NT2/D1 (cell line): Measurements from ENCODE around the gene GBP1.

ENCODE experiments used
- SUZ12 ChIP-seq: IDR thresholded peaks from 2 replicates; pipeline ENCODE4 v1.6.1; 2011; ENCODE audit not compliant: insufficient read length, insufficient read depth; ENCODE audit errors: extremely low read depth
- ZNF274 ChIP-seq: IDR thresholded peaks from 2 replicates; pipeline ENCODE4 v1.6.1; 2011; ENCODE audit warnings: mild to moderate bottlenecking, low read depth, low read length

DNA sequence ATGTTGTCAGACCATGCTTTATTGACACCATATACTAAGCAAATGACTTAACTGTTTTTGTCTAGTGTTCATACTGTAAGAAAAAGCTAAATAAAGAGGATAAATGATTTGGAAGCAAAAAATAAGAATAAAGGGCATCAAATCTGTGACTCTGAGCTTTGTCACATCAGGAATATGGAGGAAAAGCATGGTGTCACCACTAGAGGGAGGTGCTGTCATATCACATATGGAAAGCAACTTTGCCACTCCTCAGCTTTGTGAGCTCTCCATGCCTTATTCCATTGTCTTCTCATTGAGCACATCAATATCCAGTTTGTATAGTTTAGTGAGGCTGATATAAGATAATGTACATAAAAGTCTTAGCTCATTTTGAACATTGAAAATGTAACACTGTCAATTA is 20.8 kb upstream of the GBP1 start:
- TF ChIP-seq ZNF274 (no peak), SUZ12 (no peak)
